HG02588 (cell line): ENCODE results near the gene RFNG.

Experiments
- ATAC-seq: cut with Tn5 transposase; IDR thresholded peaks from one replicate; pipeline ENCODE4 v1.9.1; 2021; ENCODE audit warnings: mild to moderate bottlenecking, moderate library complexity; ENCODE audit not compliant: unreplicated experiment

RFNG gene

DNA sequence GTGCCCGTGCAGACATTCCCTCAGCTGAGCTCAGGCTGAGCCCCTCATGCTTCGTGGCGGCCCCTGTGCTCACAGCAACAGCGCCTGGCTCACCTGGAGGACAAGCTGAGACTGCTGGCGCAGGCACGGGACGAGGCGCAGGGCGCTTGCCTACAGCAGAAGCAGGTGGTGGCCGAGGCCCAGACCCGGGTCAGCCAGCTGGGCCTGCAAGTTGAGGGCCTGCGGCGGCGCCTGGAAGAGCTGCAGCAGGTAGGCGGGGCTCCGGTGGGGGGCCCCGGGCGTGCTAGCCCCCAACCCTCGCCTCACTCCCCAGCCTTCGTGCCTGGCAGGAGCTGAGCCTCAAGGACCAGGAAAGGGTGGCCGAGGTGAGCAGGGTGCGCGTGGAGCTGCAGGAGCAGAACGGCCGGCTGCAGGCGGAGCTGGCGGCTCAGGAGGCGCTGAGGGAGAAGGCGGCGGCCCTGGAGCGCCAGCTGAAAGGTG lies 21.6 kb downstream of the RFNG start:
- no peak for ATAC-seq

- no peak for ATAC-seq
Observed at GRCh38 chr17:82029391-82029790, 22.2 kb downstream of the RFNG start.

- no peak for ATAC-seq
Observed at GRCh38 chr17:82028966-82029365, 22.6 kb downstream of the RFNG start.

DNA sequence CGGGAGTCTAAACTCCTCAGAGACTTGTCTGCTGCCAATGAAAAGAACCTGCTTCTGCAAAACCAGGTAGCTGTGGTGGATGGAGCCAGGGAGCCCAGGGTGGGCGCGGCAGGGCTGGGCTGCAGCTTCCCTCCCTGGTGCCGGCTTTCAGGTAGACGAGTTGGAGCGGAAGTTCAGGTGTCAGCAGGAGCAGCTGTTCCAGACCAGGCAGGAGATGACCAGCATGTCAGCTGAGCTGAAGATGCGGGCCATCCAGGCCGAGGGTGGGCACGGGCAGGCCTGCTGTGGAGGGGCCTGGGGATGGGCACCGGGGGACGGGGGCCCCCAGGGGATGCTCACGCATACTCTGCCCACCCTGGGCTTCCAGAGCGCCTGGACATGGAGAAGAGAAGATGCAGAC lies 23.4 kb downstream of the RFNG start:
- no peak for ATAC-seq

DNA sequence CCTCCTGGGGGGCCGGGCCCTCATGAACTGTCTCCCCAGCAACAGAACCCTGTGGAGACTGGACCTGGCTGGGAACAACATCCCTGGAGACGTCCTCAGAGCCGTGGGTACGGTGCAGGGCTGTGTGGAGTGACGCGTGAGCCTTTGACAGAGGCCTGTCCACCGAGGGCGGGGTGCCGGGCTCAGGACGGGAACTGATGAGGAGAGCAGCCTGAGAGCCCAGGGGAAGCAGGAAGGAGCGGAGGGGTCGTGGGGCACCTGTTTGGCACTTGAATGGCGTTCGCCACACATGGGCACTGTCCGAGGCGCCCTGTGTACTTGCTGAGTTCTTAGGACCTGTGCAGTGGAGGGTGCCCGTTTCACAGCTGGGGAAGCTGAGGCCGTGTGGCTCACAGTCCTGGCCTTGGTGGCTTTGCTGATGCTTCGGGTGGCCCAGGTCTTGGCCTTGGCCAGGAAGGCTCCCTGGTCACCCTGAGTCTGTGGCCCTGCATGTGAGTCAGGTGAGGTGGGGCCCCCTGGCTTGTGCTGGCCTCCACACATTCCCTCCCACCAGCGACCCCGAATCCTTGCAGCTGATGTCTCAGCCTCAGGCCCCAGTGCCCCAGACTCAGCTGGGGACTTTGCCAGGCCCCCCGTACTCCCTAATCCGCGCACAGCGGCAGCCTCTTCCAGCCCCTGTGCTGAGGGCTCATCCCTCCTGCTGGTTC lies 26.1 kb downstream of the RFNG start:
- ATAC-seq, result no peak

- ATAC-seq, result no peak
Observed at GRCh38 chr17:82024859-82025258, 26.8 kb downstream of the RFNG start.

DNA sequence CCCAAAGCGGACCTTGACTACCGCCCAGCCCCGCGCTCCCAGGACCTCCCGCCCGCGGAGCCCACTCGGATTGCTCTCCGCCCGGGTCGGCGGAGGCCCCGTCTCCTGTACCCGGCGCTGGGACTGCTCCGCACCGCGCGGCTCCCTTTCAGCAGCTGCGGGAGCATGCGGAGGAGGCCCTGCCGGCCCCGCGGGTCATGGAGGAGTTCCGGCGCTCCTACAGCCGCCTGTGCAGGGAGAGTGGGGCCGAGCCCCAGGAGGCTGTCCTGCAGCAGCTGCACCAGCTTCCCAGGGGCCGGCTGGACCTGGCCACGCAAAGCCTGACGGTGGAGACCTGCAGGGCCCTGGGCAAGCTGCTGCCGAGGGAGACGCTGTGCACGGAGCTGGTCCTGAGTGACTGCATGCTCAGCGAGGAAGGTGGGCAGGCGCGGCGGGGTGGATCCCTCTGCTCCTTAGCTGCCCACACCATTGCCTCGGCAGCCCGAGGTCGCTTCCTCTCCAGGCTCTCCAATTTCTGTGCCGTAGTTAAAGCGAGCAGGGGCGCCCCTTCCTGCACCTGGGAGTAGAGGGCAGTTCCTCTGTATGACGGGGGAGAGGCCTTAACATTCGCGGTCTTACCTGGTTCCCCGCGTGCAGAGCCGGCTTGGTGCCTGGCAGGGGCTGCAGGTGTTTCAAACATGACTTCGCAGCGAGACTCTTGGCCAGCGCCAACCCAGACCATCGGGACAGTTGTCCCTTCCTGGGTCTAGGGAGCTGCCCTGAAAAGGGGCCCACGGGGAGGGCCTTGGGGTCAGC lies 28.0 kb downstream of the RFNG start:
- peak; percentile 4 for ATAC-seq

- ATAC-seq, result peak; percentile 82
Observed at GRCh38 chr17:82022981-82023446, 28.6 kb downstream of the RFNG start, which contains the start of gene LRRC45. Gene LRRC45, plus strand, starts transcription at chr17:82023305. Its CDS starts 339 bp downstream, at chr17:82023644.

DNA sequence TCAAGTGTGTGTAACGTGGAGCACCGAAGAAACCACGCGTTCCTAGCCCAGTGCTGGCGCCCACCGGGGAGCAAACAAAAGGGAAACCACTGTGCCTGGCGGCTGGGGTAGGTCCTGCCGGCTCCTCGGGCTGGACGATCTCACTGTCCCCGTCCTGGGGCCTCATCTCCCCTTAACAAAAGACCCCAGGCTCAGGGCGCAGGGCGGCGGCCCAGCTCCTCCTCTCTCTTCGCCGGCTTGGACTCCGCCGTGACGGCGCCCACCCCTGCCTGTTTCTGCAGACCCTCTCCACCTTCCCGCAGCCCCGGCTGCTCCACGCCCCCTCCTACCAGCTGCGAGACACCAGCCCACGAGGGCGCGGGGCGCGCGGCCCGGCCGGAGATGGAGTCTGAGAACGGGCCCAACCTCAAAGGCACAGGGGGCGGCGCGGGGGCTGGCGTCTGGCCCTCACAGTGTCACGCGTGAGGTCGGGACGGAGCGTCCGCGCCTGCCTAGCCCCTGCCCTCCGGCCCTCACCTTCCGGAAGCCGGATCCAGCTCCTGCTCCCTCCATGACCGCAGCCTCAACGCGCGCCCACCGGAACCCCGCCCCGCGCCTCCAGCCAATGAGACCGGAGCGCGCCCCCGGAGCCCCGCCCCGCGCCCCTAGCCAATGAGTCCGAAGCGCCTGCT lies 29.2 kb downstream of the RFNG start, which contains the start of gene CENPX:
Gene CENPX (minus strand): TSS at position 569 of the 671 bp plus-strand sequence. CDS start 17 bp downstream, at position 552.
- ATAC-seq, result no peak

DNA sequence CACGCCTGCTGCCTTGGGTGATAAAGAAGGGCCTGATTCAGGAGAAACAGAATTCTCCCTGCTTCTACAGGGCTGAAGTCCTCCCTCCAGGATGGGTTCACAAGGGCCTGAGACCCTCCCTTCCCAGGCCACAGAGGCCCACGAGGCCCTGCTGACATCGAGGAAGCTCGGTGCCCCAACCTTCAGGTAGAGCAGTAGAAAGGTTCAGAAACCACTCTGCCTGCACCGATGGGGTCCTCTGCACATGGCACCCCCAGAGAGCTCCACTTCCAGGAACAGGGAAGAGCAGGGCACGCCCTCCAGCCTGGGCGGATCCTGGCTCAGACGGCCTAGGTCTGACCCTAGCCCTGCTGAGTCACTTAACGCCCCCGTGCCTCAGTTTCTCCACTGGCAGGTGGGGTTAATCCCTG lies 29.7 kb downstream of the RFNG start:
- ATAC-seq, result no peak

DNA sequence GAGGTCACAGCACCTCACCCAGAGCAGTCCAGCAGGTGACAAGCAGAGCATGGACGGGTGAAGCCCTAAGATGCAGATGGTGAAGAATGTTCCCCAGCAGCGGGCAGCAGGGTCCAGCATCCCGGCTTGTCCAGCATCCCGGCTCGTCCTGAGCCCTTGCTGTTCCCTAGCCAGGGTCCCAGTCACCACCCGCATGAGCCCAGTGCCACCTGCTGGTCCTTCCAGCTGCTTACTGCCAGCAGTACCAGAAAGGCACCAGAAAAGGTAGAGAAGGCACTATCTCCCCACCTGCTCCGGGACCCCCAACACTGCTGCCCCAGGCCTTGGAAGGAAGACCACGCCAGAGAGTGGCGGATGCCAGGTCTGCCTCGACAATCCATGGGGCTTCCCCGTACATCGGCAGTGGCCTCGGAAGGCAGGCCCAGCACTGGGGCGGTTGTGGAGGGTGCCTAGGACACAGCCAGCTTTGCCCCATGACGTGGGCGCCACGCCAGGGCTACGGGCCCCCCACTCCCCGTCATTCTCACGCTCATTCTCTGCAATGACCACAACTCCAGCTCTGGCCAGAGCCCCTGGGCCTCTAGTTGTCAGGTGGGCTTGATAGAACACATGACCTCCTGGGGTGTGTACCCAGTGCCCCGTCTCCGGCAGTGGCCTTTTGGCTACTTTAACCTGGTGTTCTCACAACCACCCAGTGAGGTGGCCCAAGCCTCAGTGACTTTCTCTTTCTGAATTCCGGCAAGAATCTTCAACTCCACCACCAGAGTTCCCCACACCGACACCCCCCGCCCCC lies 30.3 kb downstream of the RFNG start:
- no peak for ATAC-seq

DNA sequence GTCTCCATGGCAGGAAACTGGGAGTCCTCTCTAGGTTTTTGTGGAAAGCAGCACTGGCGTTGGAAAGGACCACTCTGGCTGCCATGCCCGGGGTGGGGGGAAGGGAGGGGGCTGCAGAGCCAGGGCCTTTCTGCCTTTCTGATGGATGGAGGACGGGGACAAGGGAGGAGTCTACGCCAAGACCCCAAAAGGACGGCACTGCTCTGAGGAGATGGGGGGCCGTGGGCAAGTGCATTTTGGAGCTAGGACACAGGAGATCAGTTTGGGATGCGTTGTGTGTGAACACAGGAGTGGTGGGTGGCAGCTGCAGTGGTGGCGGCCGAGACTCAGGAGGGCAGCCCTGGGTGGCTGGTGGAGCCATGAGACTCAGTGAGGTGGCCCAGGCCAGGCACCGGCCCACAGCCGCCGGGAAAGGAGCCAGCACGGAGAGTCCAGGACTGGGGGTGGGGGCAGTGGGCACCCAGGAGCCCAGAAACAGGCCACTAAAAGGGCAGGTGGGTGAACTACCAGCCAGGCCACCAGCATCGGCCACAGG lies 31.0 kb downstream of the RFNG start:
- ATAC-seq, result no peak

DNA sequence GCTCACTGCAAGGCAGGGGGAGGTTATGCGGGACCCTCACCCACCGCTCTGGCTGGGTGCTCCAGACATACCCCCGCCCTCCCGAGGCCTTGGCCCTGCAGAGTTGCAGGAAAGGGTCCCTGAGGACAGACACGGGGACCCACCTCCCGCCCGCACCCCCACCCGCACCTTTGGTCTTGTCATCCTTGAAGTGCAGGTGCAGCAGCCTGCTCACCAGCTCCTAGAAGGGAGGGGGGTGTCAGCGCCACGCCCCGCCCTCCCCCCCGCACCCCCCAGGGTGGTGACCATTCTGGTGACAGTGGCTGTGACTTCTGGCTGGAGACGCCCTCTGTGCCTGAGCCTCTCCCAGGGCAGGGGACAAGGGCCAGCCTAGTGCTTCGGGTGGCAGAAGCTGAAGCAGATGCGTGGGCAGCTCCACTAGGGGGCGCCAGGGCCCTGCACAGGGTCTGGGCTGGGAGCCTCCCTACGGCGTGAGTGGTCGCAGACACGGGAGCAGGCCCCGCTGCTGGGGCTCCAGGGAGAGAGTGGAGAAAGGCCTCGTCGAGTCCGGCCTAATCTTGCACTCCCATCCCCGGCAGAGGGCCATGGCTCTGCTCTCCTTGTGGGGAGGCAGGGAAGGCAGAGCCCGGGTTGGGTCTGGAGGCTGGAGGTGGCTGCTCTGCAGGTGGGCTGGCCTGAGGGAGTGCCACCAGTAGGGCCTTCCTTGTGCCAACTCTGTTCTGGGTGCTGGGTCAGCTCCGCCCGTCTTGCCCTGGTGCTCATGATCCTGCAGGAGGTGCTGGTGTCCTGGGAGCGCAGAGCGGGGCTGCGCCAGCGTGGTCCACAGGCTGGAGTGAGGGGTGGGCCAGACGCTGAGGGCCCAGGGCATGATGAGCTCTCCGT lies 31.7 kb downstream of the RFNG start:
- ATAC-seq, result no peak

GRCh38 chr17:82018989-82019689 lies 32.5 kb downstream of the RFNG start:
- ATAC-seq, result no peak

DNA sequence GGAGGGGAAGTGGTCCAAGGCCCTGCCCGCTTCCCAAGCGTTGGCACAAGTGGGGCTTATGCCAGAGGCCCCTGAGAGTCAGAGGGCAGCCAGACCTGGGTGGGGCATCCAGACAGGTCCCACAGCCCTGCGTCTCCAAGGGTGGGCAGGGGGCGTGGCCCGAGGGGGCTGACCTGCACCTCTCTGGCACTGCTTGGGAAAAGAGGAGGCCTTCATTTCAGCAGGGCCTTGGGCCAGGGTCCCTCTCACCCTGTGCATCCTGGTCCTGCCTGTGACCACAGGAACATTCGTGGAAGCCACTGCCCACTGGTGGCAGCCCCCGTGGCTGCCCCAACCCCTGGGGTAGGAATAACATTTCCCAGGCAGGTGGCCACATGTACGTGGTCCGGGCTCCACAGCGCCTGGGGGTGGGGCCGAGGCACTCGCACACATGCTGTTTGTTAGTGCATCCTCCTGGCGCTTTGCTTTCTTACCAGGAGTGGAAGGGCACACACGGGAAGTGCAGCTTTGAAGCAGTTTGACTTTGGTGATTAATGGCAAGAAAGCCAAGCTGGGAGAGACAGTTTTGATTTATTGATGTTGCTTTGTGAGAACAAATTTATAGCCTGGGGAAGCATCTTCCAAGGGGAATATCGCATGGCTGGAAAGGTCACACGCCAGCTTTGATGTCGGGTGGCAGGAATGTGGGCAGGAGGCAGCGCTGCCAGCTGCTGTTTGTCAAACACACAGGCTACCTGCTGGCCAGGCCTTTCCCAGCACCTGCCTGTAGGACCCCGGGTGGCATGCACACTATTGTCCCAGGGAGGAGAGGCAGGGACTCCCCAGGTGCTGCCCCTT lies 33.2 kb downstream of the RFNG start:
- no peak for ATAC-seq

DNA sequence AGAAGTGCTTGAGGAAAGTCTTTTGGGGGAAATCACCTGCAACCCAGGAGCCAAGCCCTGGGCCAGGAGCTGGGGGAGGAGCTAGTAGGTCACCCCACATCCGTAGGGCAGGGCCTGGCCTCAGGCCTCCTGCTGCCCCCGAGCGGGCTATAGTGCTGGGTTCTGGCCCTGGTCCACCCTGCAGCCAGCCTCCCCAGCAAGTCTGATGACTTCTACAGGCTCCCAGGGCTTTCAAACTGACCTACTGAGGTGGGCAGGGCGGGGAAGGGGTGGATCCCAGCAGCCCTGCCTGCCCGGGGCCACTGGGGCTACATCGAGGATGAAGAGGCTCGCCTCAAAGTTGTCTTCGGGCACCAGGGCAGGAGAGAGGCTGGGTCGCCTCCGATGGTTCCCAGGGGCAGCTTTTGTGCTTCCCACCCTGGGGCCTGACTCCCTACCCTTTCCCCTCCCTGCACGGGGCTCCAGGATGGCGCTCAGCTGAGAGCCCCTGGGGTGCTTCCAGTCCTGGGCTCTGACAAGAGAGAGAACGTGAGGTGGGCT lies 33.9 kb downstream of the RFNG start:
- ATAC-seq, result no peak

DNA sequence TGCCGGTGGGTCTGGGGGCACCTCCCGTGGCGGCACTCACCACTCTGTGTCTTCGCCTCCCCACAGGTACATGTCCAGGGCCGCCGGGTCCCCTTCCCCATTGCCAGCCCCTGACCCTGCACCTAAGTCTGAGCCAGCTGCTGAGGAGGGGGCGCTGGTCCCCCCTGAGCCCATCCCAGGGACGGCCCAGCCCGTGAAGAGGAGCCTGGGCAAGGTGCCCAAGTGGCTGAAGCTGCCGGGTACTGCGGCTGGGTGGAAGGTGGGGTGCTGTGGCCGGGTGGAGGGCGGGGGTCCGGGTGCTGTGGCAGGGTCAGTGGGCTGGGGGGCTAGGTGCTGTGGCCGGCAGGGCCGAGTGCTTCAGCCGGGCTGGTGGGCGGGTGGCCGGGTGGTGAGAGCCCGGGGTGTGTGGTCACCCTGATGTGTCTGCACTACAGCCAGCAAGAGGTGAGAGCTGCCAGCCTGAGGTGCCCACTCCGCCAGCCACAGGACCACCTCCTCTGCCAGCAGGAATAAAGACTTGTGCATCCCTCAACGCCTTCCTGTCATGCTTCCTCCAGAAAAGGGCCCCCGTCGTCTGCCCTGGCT lies 34.6 kb downstream of the RFNG start:
- no peak for ATAC-seq
